Measurements from ENCODE around the gene OLFM4.
A peak's percentile ranks its signal among the peaks of the same experiment; 100 is the strongest.

OLFM4 gene

GRCh38 chr13:53014495-53015443 is 13.8 kb upstream of the OLFM4 start:
- no peak for DNase-seq

GRCh38 chr13:53015971-53016370 is 12.6 kb upstream of the OLFM4 start:
- no peak for DNase-seq

DNA sequence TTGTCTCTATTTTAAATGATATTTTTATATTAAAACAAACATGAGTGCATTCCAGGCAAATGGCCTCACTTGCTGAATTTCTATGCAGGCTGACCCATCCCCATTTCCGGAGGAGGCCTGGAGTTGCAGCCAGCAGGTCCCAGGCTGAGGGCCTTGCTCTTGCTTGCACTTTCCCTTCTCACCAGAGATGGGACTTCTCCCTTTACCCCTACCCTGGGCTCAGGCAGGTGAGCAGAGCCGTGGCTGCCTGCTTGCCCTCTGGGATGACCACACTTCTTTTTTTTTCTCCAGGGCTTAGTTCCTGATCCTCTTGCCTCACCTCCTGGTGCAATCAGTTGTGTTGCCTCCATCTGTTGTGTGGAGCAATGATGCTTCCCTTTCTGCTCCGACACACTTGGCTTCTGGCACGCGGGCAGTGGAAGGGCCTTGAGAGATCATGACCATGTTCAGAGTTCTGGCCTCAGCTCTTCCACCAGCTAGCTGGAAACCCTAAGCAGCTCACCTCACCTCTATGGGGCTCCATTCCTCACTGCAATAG is 11.1 kb upstream of the OLFM4 start:
- no peak for DNase-seq

GRCh38 chr13:53018690-53019647 is 9.6 kb upstream of the OLFM4 start:
- no peak for DNase-seq

DNA sequence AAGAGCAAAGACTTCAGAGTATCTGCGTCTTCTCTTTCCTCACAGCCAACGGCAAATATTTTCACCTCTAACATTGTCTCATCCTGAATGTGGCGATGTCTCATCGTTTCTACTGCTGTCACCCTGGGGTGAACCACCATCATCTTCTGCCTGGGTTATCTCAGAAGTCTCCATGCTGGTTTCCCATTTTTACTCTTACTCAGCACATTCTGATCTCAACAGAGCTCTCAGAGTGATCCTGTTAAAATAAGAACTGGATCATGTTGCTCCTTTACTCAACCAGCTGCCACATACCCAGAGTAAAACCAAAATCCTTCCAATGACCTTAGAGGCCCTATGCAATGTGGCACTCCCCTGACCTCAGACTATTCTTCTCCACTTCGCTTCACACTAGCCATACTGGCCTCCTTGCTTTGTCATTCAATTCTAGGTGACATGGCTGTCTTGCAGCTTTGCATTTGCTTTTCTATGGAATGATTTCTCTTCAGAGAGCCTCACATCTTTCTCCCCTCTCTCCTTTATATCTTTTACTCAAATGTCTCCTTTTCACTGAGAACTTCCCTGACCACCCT is 7.8 kb upstream of the OLFM4 start:
- DNase-seq, result no peak

GRCh38 chr13:53023246-53023645 is 5.4 kb upstream of the OLFM4 start:
- no peak for DNase-seq

GRCh38 chr13:53028063-53028462 is 550 bp upstream of the OLFM4 start:
- no peak for DNase-seq

GRCh38 chr13:53032849-53033248 is 4.2 kb downstream of the OLFM4 start:
- no peak for DNase-seq

- DNase-seq, result no peak
Measured at GRCh38 chr13:53038993-53039392, 10.4 kb downstream of the OLFM4 start.

DNA sequence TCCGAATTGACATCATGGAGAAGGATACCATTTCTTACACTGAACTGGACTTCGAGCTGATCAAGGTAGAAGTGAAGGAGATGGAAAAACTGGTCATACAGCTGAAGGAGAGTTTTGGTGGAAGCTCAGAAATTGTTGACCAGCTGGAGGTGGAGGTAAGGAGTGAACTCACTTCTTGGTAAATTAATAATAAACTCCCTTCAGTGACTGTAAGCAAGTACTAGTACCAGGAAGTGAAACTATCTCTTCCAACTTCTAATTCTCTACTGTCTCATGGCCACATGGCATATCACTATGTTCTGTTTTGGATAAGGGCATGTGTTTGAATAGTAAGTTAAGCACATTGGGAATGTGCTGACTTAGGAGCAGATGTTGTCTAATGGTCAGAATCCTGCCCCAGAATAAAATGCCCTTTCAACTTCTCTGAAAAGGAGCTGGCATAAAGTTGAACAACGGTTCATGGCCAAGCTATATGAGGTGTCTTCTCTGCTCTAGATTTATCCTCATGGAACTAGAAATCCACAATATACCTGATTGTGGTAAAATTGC is 13.4 kb downstream of the OLFM4 start:
- no peak for DNase-seq

DNA sequence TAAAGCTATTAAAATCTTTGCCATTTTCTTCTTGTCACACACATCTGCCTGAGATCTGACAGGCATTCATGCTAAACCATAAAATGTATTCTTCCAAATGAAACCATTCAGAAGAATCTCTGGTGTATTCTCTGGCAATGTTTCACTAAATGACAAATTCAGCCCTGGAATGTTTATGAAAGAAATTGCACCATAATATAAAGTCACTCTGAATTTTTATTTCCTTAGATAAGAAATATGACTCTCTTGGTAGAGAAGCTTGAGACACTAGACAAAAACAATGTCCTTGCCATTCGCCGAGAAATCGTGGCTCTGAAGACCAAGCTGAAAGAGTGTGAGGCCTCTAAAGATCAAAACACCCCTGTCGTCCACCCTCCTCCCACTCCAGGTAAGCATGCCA is 14.3 kb downstream of the OLFM4 start:
- DNase-seq, result no peak

- no peak for DNase-seq
Measured at GRCh38 chr13:53043398-53043797, 14.8 kb downstream of the OLFM4 start.

GRCh38 chr13:53045189-53045588 is 16.6 kb downstream of the OLFM4 start:
- DNase-seq, result peak; percentile 27

- no peak for DNase-seq
Measured at GRCh38 chr13:53048880-53049279, 20.3 kb downstream of the OLFM4 start.

- no peak for DNase-seq
Measured at GRCh38 chr13:53050151-53050550, 21.5 kb downstream of the OLFM4 start.

- DNase-seq, result no peak
Measured at GRCh38 chr13:53052675-53053074, 24.1 kb downstream of the OLFM4 start.

- no peak for DNase-seq
Measured at GRCh38 chr13:53054569-53054968, 26.0 kb downstream of the OLFM4 start.

DNA sequence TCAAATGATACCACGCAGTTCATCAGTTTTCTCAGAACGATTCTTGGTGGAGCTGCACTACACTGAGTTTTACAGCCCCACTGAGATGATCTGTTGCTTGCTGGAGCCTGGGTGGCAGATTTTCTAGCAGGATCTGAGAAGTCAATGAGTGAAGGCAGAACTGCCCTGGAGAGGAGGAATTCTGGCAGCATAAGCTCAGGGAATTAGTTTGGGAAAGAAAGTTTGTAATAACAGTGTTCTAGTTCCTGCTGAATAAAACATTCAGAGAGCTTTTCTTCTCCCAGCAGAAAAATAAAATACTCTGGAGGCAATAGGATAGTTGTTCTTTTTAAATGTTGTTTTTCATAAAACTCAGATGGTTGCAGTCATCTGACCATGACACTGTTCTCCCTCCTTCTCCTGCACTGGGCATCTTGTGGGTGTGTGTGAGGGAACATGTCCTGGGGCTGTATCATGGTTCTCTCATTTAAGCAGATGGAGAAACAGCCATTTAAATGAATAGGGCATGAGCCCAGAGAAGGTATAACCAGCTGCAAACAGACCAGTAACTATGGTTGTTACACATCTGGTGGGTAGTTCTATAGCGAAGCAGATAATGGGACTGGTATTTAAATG is 29.6 kb downstream of the OLFM4 start:
- DNase-seq, result no peak

- no peak for DNase-seq
Measured at GRCh38 chr13:53060840-53061490, 32.4 kb downstream of the OLFM4 start.

GRCh38 chr13:53064731-53065130 is 36.1 kb downstream of the OLFM4 start:
- DNase-seq, result peak; percentile 5

DNA sequence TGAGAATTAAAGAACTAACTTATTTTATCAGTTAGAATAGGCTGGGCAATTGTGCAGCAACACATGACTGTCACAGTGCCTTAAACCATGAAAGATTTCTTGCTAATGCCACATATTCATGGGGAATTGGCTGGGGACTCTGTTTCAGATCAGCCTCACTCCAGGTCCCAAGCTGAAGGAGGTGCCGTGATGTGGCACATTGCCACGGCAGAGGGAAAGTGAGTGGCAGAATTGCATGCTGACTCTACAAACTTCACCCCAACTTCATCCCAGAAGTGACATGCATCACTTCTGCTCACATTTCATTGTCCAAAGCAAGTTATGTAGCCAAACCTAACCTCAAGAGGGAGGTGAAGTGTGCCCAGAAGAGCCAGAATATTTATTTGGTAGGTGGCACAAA is 37.8 kb downstream of the OLFM4 start:
- DNase-seq, result no peak
